Stimulated activated CD4-positive, alpha-beta T cell treated with anti-CD3 and anti-CD28 coated beads, Interleukin-2, amount 100 ng/mL, for 48 hours (primary cell): ENCODE data around the gene RBM28.
"Not testable (repeated sequence)": the region's sequence is repeated elsewhere in the genome, so short reads cannot be mapped to it uniquely, and the experiment has no call there.

Experiments used
- DNase-seq, 2 donors: peaks; one replicate each; pipeline ENCODE4 v3.0.0-alpha.2; 2020

The RBM28 gene

DNA sequence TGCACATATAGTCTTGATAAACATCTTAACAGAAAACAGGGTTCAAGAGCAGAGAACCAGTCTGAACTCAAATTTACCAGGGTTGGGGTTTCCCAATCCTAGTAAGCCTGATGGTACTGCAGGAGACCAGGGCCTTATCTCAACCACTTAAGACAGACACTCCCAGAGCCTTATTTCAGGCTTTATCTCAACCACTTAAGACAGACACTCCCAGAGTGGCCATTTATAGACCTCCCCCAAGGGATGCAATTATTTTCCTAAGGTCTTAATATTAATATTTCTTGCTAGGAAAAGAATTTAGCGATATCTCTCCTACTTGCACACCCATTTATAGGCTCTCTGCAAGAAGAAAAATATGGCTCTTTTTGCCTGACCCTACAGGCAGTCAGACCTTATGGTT, 63.3 kb downstream of the RBM28 start:
- DNase-seq, result not testable (repeated sequence)

DNA sequence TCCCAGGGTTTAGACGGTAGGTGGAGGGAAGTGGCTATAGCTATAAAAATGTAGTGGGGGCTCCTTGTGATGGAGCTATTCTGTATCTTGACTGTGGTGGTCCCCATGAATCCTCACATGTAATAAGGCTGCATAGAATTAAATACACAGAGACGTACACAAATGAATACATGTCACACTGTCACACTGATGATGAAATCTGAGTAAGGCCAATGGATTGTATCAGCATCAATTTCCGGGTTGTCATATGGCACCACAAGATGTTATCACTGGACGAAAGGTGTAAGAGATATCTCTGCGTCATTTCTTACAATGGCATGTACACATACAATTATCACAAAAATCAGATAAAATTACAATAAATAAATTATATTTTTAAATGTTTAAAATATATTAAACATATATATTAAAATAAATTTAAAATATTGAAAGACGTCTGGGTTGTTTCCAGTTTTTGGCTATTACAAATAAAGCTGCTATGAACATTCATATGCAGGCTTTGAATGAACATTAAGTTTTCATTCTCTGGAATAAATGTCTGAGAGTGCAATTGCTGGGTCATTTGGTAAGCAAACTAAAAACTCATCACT, 64.5 kb downstream of the RBM28 start:
- DNase-seq, result no peak

DNA sequence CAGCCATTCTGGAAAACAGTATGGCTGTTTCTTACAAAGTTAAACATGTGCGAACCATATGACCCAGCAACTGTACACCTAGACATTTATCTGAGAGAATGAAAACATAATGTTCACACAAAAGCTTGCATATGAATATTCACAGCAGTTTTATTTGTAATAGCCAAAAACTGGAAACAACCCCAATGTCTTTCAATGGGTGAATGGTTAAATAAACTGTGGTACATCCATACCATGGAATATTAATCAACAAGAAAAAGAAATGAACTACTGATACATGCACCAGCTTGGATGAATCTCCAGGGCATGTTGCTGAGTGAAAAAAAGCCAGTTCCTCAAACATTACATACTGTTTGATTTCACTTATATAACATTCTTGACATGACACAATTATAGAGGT, 65.3 kb downstream of the RBM28 start:
- no peak for DNase-seq

DNA sequence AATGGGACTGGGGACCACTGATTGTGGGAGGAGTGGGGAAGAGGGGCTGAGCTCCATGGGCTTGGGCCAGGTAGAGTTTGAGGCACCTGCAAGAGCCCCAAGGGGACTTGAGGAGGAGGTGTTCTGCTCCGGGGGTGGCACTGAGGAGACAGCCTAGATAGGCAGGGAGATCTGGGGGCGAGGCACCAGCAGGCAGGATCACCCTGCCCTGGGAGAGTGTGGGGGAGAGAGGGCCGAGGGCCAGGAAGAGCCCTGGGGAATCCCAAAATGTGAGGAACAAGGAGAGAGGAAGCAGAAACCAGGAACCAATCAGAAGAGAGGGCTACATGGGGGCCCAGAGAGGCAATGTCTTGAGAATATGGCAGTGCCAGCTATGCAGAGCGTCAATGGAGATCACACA, 68.0 kb downstream of the RBM28 start:
- no peak for DNase-seq

DNA sequence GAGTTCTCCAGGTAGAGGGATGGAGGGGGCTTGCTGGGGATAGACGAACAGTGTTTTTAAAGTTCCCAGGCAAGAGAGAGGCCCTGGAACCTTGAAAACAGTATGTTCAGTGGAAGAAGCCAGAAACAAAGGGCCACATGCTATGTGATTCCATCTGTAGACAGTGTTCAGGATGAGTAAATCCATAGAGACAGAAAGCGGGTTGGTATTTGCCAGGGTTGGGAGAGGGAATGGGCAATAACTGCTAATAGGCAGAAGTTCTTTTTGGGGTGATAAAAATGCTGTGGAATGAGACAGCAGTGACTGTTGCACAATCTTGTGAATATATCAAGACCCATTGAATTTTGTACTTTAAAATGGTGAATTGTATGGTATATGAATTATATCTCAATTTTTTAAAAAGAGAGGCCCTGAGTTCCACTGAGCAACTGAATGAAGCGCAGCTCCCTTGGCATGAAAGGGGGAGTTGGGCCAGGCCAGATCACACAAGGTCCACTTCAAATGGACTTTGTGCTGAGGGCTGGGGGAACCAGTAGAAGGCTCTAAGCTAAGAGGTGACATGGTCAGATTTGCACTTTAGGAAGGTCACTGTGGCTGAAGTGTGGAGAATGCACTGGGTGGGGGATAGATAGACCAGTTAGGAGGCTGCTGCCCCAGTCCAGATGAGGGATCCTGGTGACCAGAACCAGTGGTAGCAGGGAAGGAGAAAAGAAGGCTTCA, 68.7 kb downstream of the RBM28 start:
- no peak for DNase-seq

DNA sequence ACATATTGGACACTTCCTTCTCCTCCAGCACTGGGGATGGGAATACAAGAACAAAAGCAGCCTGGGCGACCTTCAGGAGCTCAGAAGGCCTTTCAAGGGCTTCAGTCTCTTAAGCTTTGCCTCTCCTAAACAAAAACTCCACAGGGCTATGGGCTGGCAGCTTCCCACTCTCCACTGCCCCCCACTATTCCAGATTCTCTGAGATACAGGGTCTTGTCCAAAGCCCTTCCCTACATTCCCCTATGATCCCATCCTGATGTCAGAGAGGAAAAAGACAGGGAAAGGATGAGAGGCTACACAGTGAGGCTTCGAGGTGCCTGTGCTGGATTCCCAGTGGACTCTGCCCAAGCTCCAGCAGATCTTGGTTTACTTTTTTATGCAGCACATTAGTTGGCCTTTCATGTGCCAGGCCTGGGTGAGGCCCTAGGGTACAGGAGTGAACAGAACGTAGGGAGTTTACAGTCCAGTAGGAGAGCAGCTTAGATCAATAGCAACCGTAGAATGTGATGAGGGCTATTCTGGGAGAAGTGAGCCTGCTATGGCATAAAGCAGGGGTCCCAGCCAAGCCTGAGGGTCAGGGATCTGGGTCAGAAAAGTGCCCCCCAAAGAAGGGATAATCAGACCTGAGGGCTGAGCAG, 69.3 kb downstream of the RBM28 start:
- no peak for DNase-seq

DNA sequence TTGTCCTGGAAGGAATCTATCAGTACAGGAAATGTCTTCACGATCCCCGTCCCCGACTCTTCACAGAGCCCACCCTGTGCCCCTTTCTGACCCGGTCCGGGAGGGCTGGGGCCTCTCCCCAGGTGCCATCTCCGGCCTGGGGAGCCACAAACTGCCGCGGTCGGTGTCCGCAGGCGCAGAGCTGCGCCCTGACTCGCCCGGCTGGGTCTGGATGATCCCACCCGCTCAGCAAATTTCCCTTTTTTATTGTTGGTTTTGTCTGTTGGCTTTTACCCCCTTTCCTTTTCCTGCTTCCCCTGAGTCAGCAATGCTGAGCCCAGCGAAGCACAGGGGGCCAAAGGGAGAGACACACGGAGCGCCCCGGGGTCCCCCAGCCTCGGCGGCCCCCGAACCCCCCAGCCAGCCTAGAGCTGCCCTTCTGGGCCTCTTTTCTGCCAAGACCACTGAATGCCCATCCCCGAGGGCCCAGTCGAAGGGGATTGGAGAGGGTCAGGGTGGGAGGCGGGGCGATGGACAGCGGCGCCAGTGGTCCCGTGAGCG, 71.7 kb downstream of the RBM28 start:
- no peak for DNase-seq

DNA sequence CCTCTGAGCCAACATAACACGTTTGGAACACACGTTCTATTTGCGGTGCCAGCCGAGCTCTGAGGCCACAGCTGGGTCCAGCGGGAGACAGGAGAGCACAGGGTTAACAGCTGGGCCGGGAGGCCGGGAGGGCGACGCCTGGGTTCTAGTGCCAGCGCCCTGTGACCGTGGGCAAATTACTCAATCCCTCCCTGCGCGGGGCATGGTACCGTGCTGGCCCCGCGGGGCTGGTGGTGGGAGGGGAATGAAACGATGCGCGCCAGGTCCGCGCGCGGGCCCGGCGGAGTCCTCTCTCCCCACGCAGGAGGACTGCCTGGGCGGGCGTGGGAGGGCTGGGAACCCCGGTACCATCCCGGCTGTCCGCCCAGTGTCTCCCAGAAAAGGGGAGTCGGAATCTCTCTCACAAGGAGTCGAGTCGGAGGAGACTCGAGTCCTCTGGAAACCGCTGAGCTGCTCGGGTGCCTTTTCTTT, 72.2 kb downstream of the RBM28 start:
- no peak for DNase-seq

DNA sequence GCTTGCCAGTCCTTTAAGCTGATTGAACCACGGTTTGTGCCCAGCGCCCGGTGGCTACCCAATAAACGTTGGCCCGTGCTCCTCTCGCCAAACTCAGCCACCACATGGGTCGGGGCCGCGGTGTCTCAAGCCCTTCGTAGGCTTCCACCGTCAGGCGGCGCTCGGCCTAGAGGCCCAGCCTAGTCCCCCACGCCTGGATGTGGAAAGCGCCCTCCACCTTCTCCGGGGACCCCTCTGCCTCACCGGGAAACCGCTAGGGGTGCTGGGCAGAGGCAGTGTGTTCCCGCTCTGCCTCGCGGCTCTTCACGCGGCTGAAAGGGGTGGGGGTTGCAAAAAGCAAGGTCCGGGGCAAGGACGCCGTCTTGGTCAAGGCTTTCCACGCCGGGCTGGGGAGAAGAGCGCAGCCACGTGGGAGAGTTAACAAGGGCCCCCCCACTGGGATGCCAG, 72.9 kb downstream of the RBM28 start:
- DNase-seq, result no peak

DNA sequence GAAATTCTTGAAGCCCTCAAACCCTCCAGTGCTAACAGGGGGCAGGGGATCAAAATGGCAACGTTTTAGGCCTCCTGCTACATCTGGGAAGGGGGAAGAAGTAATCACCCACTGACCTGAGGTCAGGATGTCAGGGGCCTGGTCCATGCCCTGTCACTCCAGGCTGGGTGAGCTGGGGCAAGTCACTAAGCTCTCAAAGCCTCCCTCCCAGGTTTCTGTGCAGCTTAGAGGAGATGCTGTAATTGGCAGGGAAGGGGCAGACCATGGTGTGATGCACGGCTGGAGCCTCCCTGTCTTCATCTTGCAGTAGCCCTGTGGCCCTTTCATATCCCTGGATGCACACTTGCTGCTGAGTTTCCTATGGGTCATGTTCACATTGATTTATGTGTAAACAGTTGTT, 75.5 kb downstream of the RBM28 start:
- no peak for DNase-seq

DNA sequence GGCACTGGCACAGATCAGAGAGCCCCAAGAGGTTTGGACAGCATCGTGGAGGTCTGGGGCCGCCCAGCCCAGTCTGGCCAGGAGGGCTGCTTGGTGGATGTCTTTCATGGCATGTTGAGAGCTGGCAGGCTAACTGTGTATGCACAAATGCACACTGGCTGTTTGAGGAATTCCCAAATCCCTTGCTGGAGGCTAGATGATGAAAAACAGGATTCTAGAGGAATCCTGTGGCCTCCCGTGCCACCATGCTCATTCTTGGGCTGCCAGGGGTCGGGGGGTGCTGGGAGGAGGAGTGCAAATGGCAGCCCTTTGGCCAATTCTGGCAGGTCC, 76.1 kb downstream of the RBM28 start:
- no peak for DNase-seq

DNA sequence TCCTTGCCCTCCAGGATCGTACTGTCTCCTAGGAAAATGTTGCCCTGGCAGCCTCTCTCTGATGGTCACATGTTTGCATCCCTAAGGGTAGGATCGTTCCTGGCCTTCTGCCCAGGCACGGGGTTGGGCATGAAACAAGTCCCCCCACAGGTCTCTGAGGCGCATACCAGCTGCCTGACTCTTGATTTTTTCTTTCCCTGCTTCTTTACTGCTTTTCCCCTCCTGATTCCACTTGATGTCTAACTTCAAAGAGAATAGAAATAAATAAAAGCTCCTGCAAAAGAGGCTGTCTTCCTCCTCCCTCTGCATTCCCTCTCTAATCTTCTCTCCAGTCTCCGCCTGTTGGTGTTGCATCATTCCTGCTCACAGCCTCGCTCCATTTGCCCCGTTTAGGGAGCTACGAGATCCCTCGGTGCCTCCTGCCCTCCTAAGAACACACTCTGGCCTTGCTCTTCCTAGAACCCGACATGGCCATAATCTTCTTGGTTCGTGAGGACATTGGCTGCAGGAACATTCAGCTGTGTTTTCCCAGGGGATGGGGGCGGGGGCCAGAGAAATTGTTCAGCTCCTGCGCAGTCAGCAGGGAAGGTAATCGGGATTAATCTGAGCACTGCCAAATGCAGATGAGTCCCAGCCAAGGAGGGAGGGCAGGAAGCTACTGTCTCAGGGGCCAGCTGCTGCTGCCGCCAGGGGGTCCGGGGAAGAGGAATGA, 76.7 kb downstream of the RBM28 start:
- DNase-seq, result no peak

DNA sequence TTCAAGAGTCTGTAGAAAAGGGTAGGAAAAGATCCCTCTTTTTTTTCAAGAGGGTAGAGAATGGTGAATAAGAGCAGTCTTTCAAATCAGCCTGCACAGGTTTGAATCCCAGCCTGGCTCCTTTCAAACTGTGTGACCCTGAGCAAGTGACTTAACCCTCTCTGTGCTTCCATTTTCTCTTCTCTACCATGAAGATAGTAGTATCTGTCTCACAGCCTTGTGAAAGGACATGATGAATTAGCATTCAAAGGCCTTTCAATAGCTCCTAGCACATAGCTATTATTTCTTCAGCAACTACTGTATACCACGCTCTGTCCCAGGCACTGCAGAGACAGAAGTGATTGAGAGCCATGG, 77.2 kb downstream of the RBM28 start:
- no peak for DNase-seq

DNA sequence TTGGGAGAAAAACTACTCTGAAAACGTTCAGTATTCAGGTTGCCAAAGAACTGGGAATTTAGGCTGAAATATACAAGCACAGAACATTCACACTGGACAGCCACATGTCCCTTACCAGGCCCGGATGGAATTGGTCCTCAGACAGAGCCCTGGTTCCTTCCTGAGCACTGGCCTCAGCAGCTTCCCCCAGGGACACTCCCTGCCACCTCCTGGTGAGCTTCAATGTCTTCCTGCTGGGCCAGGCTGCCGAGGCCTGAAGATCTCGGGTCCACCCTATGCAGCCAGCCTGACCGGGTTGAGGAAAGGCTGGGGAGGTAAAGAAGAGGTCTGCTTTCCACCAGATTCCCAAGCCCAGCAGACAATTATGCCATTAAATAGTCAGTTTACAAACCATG, 77.8 kb downstream of the RBM28 start:
- no peak for DNase-seq

DNA sequence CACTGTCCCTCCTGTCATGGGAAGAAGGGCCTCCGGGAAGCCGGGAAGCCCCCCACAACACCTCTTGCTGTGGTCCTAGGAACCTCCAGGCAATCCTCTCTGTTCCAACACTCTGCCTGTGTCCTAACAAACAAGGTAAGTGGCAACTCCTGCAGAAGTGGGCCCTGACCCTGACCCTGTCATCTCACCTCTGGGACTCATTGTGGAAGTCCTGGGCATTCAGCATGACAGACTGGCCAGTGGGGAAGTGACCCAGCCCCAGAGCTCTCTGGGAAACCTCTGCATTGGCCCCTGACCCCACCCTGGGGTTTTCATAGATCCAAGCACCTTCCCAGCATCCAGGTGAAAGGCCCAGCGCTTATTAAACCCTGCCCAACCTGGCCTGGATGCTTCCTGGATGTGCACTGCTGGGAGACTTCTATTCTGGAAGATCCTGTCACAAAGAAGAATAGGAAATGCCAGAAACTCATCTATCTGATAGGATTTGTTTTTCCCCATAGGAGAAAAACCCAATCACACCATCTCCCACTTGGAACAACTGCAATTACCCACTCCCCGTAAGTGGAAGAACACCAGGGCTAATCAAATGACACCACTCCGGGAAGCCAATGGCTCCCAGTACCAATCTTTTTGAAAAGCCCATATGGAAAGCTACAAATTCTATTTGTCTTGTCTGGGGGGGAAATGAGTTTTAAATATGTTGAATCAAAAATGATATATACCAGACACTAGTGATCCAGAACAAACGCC, 78.4 kb downstream of the RBM28 start:
- DNase-seq, result no peak

DNA sequence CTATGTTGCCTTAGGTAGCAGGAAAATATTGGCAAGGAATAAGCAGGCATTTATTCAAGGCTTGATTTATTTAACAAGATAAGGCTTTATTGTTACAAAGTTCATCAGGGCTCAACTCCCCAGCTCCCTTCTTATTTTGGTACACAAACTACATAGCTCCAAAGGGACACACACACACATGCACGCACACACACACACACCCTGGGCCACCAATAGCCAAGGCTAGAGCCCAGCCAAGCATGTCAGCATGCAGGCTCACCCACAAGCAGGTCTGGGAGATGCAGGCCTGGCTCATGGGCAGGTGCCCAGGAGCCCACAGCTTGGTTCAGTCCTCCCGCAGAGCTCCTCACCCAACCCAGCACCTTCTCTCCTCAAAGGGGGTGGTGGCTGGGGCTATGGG, 79.2 kb downstream of the RBM28 start:
- DNase-seq, result no peak

DNA sequence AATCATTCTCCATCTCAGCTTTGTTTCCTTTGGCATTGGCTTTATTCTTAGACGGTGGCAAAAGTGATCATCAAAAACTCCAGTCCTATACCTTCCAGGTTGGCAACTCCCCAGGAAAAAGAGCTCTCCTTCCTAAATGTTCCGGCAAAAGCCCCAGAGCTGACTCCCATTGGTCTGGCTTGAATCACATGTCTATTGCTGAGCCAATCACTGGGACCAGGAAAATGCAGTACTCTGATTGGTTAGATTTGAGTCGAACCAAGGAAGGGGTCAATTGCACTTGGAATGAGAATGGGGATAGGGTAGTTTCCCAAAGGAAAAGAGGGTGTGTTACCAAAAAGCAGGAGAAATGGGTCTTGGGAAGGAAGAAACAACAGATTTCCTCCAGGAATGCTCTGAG, 80.3 kb downstream of the RBM28 start:
- DNase-seq, result no peak

DNA sequence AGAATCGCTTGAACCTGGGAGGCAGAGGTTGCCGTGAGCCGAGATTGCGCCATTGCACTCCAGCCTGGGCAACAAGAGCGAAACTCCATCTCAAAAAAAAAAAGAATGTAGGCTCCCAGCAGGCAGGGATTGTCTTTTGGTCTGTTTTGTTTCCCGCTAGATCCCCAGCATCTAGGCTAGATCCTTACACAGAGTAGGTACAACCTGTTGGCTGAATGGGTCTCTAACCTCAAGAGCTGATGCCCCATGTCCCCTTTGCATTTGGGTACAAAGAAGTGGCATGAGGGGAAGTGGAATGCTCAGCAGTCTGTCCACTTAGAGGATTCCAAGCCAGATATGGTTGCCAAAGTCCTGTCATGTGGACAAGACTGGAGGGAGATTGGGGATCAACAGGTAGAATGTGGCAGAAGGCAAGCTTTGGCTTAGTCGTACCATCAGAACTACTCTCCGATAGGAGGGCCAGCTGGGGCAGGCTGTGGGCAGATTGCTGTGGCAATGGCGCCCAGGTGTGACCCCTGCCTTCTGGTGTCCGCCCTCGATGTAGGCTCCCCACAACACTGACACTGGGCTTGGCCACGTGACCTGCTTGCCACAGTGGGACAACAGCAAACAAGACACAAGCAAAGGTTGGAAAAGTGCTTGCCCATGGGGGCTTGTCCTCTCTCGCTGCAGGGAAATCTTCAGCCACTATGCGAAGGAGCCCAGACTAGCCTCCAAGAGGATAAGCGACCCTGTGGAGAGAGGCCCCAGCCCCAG, 81.3 kb downstream of the RBM28 start:
- DNase-seq, result no peak

DNA sequence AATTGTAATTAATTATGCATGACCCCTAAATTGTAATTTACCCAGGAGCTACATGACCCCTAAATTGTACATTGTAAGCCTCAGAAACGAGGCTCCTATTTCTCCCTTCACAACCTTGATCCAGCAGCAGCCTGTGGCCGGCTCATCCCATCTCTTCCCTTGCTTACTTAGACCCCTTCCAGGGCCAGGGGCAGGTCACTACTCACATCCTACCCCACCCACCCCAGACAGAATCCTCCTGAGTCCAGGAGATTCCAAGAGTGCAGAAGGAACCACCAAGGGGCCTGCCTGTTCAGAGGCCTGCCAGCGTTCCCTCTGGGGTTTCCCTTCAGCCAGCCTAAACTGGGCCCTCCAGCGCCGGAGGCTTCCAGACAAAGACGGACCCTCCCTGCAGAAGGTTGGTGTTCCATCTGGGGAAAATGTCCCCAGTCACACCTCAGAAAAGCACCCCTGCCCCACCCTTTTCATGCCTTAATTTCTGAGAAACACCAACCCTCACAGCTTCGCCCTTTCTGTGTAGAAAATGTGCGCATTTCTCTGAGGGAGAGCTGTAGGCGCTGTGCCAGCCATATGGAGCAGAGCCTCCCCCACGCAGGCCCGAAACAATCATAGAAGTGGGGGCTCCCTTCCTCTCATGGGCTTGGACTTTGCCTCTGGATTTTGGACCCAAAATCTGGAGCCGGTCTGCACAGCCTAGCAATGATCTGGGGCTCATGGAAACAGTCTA, 83.5 kb downstream of the RBM28 start:
- no peak for DNase-seq

DNA sequence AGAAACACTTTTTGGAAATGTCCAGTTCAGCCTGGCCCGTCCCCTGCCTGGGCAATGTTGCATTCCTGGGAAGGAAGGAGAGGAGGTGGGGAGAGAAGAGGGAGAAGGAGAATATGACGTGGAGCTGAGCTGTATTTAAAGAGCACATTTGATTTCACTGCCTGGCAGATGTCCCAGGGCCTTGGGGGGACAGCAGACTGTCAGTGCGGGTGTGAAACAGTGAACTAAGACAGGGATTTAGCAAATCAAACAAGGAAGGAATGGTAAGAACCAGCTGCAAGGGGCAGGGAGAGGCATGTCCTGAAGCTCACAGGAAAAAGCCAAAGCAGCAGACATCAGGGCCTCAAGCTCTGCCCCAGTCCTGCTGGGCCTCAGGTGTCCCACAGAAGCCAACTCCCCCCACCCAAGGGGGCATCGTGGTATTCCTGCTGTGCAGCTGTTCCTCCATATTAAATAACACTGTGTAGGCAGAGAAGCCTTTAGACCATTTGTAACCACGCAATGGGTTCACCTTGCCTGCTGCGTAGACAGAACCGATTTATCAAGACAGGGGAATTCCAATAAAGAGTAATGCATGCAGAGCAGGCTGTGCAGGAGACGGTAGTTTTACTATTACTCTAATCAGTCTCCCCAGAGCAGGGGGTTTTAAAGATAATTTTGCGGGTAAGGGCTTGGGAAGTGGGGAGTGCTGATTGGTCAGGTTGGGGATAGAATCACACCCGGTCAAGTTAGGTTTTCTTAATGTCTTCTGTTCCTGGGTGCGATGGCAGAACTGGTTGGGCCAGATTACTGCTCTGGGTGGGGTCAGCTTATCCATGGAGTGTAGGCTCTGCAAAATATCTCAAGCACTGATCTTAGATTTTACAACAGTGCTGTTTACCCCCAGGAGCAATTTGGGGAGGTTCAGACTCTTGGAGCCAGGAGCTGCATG, 84.3 kb downstream of the RBM28 start:
- DNase-seq, result no peak
